Neural crest cell (in vitro differentiated cells): Measurements from ENCODE around the gene MGP. TPM values are rescaled to one million over a fixed set of nuclear protein-coding genes. Genes with fewer than 3 reads are reported as not detected.

Experiments used
- DNase-seq: peaks from one replicate; pipeline ENCODE4 v3.0.0; 2021; ENCODE audit warnings: low read depth, mixed read lengths, low spot score
- H3K27ac Mint-ChIP-seq: one replicate; pipeline ENCODE4 v1.8.0; 2021; ENCODE audit warnings: mild to moderate bottlenecking, mixed read lengths; ENCODE audit not compliant: unreplicated experiment
- H3K27me3 Mint-ChIP-seq: 2 replicates; pipeline ENCODE4 v1.8.0; 2021; ENCODE audit warnings: low read depth, mild to moderate bottlenecking, mixed read lengths
- H3K36me3 Mint-ChIP-seq: 2 replicates; pipeline ENCODE4 v1.8.0; 2021; ENCODE audit warnings: low read depth, mild to moderate bottlenecking, mixed read lengths
- H3K4me1 Mint-ChIP-seq: 2 replicates; pipeline ENCODE4 v1.8.0; 2021; ENCODE audit warnings: mixed read lengths
- H3K4me3 Mint-ChIP-seq: one replicate; pipeline ENCODE4 v1.8.0; 2021; ENCODE audit warnings: mild to moderate bottlenecking, mixed read lengths
- H3K9me3 Mint-ChIP-seq: 2 replicates; pipeline ENCODE4 v1.8.0; 2021; ENCODE audit warnings: mixed read lengths
- total RNA-seq: library from RNA; stranded (reverse); gene quantifications from 2 replicates; pipeline ENCODE4 v1.2.1, GENCODE V29; 2021
- TF ChIP-seq, protein P1 (sequence below): fragments of 200-600 bp; sonication (generic); conservative IDR thresholded peaks from 2 replicates; pipeline ENCODE4 v1.5.0; 2021; ENCODE audit warnings: antibody characterized with exemption, mild to moderate bottlenecking

Gene MGP
- total RNA-seq, 1 donor from 2014 or later: not detected

DNA sequence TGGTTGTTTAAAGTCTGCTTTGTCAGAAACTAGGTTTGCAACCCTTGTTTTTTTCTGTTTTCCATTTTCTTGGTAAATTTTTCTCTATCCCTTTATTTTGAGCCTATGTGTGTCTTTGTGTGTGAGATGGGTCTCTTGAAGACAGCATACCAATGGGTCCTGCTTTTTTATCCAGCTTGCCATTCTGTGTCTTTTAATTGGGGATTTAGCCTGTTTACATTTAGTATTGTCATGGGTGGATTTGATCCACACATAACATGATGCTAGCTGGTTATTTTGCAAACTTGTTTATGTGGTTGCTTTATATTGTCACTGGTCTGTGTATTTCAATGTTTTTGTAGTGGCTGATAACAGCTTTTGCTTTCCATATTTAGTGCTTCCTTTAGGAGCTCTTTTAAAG, 25.2 kb downstream of the MGP start:
- peaks cover 27% of the 10 kb centered on the region for H3K36me3 Mint-ChIP-seq
- no peak overlapping the region for H3K4me3 Mint-ChIP-seq
- no peak for DNase-seq
- H3K27ac Mint-ChIP-seq: no peak overlapping the region
- no peaks in the 10 kb centered on the region for H3K27me3 Mint-ChIP-seq
- TF ChIP-seq, protein P1, sequence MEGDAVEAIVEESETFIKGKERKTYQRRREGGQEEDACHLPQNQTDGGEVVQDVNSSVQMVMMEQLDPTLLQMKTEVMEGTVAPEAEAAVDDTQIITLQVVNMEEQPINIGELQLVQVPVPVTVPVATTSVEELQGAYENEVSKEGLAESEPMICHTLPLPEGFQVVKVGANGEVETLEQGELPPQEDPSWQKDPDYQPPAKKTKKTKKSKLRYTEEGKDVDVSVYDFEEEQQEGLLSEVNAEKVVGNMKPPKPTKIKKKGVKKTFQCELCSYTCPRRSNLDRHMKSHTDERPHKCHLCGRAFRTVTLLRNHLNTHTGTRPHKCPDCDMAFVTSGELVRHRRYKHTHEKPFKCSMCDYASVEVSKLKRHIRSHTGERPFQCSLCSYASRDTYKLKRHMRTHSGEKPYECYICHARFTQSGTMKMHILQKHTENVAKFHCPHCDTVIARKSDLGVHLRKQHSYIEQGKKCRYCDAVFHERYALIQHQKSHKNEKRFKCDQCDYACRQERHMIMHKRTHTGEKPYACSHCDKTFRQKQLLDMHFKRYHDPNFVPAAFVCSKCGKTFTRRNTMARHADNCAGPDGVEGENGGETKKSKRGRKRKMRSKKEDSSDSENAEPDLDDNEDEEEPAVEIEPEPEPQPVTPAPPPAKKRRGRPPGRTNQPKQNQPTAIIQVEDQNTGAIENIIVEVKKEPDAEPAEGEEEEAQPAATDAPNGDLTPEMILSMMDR: no peak
- H3K4me1 Mint-ChIP-seq: peaks cover 12% of the 10 kb centered on the region
- peaks cover 30% of the 10 kb centered on the region for H3K9me3 Mint-ChIP-seq

- H3K4me3 Mint-ChIP-seq: no peak overlapping the region
- peaks cover 30% of the 10 kb centered on the region for H3K9me3 Mint-ChIP-seq
- TF ChIP-seq, protein P1: no peak
- H3K27me3 Mint-ChIP-seq: no peaks in the 10 kb centered on the region
- H3K4me1 Mint-ChIP-seq: peaks cover 8% of the 10 kb centered on the region
- H3K27ac Mint-ChIP-seq: no peak overlapping the region
- DNase-seq: no peak
- peaks cover 29% of the 10 kb centered on the region for H3K36me3 Mint-ChIP-seq
Observed at GRCh38 chr12:14858513-14858912, 27.1 kb downstream of the MGP start.

- H3K27ac Mint-ChIP-seq: no peak overlapping the region
- TF ChIP-seq, protein P1: no peak
- H3K9me3 Mint-ChIP-seq: peaks cover 18% of the 10 kb centered on the region
- DNase-seq: no peak
- H3K4me1 Mint-ChIP-seq: peaks cover 32% of the 10 kb centered on the region
- peaks cover 19% of the 10 kb centered on the region for H3K36me3 Mint-ChIP-seq
- H3K27me3 Mint-ChIP-seq: no peaks in the 10 kb centered on the region
- no peak overlapping the region for H3K4me3 Mint-ChIP-seq
Observed at GRCh38 chr12:14854586-14855183, 31.0 kb downstream of the MGP start.

DNA sequence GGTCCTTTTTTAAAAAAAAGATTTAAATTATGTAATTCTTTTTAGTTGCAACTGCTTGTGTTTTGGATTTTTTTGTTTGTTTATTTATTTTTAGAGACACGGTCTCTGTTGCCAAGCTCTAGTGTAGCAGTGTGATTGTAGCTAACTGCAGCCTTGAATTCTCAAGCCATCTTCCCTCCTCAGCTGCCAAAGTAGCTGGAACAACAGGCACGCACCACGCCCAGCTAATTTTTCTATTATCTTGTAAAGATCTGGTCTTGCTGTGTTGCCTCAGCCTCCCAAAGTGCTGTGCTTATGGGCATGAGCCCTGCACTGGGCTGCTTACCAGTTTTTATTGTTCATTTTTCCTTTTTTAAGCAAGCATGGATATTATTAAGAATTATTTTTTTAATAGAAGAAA, 31.7 kb downstream of the MGP start:
- Mint-ChIP-seq H3K4me1 (peaks cover 37% of the 10 kb centered on the region), H3K27me3 (no peaks in the 10 kb centered on the region), H3K4me3 (no peak overlapping the region), H3K27ac (no peak overlapping the region), H3K9me3 (peaks cover 13% of the 10 kb centered on the region), H3K36me3 (peaks cover 14% of the 10 kb centered on the region)
- no peak for DNase-seq
- TF ChIP-seq, protein P1: no peak

DNA sequence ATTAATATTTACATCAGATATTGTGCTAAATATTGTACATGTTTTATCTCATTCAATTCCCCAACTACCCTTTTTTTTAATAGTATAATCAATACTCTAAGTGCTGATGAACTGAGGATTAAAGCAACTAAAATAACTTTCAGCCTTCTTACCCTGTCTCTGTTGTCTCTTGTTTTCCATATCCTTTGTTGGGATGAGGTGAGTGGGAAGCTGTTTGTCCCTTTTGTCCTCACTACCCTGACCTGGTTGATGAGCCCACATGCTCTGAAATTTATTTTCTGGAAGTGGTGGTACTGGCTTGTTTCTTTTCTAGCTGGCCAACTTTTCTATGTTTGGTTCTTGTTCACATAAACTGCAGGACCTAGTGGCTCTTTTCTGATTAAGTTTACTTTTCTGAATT, 32.8 kb downstream of the MGP start:
- H3K27ac Mint-ChIP-seq: no peak overlapping the region
- TF ChIP-seq, protein P1: no peak
- peaks cover 37% of the 10 kb centered on the region for H3K4me1 Mint-ChIP-seq
- H3K9me3 Mint-ChIP-seq: peaks cover 13% of the 10 kb centered on the region
- no peak overlapping the region for H3K4me3 Mint-ChIP-seq
- DNase-seq: no peak
- H3K36me3 Mint-ChIP-seq: peaks cover 10% of the 10 kb centered on the region
- H3K27me3 Mint-ChIP-seq: no peaks in the 10 kb centered on the region
